Suprapubic skin (tissue), 4 donors: Measurements from ENCODE around the gene FBLN1. TPM values are rescaled to one million over a fixed set of nuclear protein-coding genes. Genes with fewer than 3 reads are reported as not detected.

Source experiments
- DNase-seq, 2 donors: peaks; one replicate each; pipeline ENCODE4 v3.0.0-alpha.2; 2019; ENCODE audit warnings: low spot score in 2 of 2
- H3K27ac ChIP-seq: fragments of 200-600 bp; sonication (generic); one replicate; pipeline ENCODE4 v1.5.1; 2019
- H3K27me3 ChIP-seq: fragments of 200-600 bp; sonication (generic); one replicate; pipeline ENCODE4 v1.5.1; 2019
- H3K36me3 ChIP-seq: fragments of 200-600 bp; sonication (generic); one replicate; pipeline ENCODE4 v1.5.1; 2019
- H3K4me1 ChIP-seq: fragments of 200-600 bp; sonication (generic); one replicate; pipeline ENCODE4 v1.5.1; 2019
- H3K4me3 ChIP-seq: fragments of 200-600 bp; sonication (generic); one replicate; pipeline ENCODE4 v1.5.1; 2019; ENCODE audit warnings: mild to moderate bottlenecking
- H3K9me3 ChIP-seq: fragments of 200-600 bp; sonication (generic); one replicate; pipeline ENCODE4 v1.5.1; 2019
- CTCF ChIP-seq, 2 donors: fragments of 200-600 bp in 1 of 2; fragments of 450-650 bp in 1 of 2; sonication (generic) in 1 of 2; IDR thresholded peaks; one replicate each; pipeline ENCODE4 v1.5.1; 2016 to 2019; ENCODE audit warnings: antibody characterized with exemption in 2 of 2, mild to moderate bottlenecking in 1 of 2, moderate library complexity in 1 of 2
- EP300 ChIP-seq: sonication (generic); formaldehyde crosslinking; IDR thresholded peaks from one replicate; pipeline ENCODE4 v1.6.1; 2017; ENCODE audit warnings: antibody characterized with exemption
- POLR2A ChIP-seq, 2 donors: fragments of 450-650 bp; IDR thresholded peaks; one replicate each; pipeline ENCODE4 v1.6.1; 2017; ENCODE audit warnings: antibody characterized with exemption in 2 of 2, mild to moderate bottlenecking in 2 of 2, moderate library complexity in 2 of 2
- POLR2AphosphoS5 ChIP-seq, 3 donors: sonication (generic); formaldehyde crosslinking; IDR thresholded peaks; one replicate each; pipeline ENCODE4 v1.6.1; 2017; ENCODE audit warnings: antibody characterized with exemption in 3 of 3
- WGBS: methylation state at CpG from one replicate; pipeline ENCODE4 v1.1.5; 2018; 5-methylcytosine and 5-hydroxymethylcytosine counted together
- total RNA-seq, 4 donors: library from RNA; depleted of rRNA; stranded (reverse); fragments of >200 nt; gene quantifications; one replicate each; pipeline ENCODE4 v1.1.0, GENCODE V29; 2016

The FBLN1 gene
- total RNA-seq, 4 donors from 2014 or later: 111 to 174 (median 139) TPM

GRCh38 chr22:45548991-45549761 is 46.5 kb downstream of the FBLN1 start:
- H3K27ac ChIP-seq: peak overlapping the region; percentile 91
- no peaks in the 10 kb centered on the region for H3K27me3 ChIP-seq
- WGBS: 35% methylated on average over 17 of the region's 17 CpGs
- DNase-seq: peak in 1 of 2 donors; percentile 88
- peaks cover 18% of the 10 kb centered on the region for H3K36me3 ChIP-seq
- no peaks in the 10 kb centered on the region for H3K9me3 ChIP-seq
- no peak overlapping the region for H3K4me3 ChIP-seq
- peak in 1 of 2 donors; percentile 35 for TF ChIP-seq CTCF (IDR thresholded peaks at IDR 0.05)
- peak in 1 of 3 donors; percentile 48 for TF ChIP-seq POLR2AphosphoS5 (IDR thresholded peaks at IDR 0.05)
- TF ChIP-seq EP300: no peak
- TF ChIP-seq POLR2A (IDR thresholded peaks at IDR 0.05): no peak
- peaks cover 61% of the 10 kb centered on the region for H3K4me1 ChIP-seq

DNA sequence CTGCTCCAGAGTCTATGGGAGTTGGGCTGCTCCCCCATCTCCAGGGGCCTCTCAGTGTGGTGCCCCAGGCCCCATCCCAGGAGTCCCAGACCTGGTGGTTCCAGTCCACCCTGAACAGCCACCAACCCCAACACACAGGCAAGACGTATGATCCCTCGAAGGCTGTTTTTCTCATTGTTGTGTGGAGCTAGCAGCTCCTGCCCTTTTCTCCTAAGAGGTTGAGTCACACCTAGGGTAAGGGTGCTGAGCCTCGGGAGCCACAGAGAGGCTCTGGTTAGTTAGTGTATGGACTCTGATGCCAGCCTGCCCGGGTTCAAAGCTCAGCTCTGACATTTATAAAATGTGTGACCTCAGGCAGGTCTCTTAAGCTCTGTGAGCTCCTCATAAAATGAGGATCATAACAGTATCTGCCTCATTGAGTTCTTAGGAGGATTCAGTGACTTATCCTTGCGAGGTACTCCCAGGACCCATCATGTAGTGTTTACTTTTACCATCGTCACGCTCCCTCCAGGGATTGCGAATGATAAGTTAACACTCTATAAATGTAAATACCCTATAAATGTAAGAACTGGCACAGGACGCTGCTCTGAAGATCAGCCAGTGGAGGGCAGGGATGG is 47.2 kb downstream of the FBLN1 start:
- H3K36me3 ChIP-seq: peaks cover 18% of the 10 kb centered on the region
- no peak overlapping the region for H3K4me3 ChIP-seq
- no peaks in the 10 kb centered on the region for H3K27me3 ChIP-seq
- no peak for TF ChIP-seq POLR2A (IDR thresholded peaks at IDR 0.05)
- TF ChIP-seq CTCF (IDR thresholded peaks at IDR 0.05): no peak
- TF ChIP-seq EP300: no peak
- no peak for TF ChIP-seq POLR2AphosphoS5 (IDR thresholded peaks at IDR 0.05)
- WGBS: 77% methylated on average over 7 of the region's 9 CpGs
- DNase-seq: no peak
- peak overlapping the region; percentile 91 for H3K27ac ChIP-seq
- H3K4me1 ChIP-seq: peaks cover 65% of the 10 kb centered on the region
- H3K9me3 ChIP-seq: no peaks in the 10 kb centered on the region

DNA sequence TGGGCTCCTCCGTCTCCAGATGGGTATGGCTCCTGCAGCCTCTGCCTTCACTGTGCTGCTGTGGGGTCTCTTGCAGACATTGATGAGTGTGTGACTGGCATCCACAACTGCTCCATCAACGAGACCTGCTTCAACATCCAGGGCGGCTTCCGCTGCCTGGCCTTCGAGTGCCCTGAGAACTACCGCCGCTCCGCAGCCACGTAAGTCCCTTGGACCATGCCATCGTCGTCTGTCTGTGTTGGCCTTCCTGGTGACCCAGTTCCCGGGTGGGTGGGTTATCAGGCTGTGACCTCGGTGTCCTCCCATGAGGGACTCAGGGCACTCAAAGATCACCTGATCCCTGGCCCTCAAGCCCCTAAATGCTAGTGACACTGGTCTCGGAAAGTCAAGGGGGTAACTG is 47.7 kb downstream of the FBLN1 start:
- Histone ChIP-seq H3K4me1 (peaks cover 65% of the 10 kb centered on the region), H3K27ac (peak overlapping the region; percentile 91), H3K4me3 (no peak overlapping the region), H3K27me3 (no peaks in the 10 kb centered on the region), H3K9me3 (no peaks in the 10 kb centered on the region), H3K36me3 (peaks cover 18% of the 10 kb centered on the region)
- no peak for TF ChIP-seq EP300
- TF ChIP-seq POLR2A (IDR thresholded peaks at IDR 0.05): no peak
- TF ChIP-seq CTCF (IDR thresholded peaks at IDR 0.05): no peak
- TF ChIP-seq POLR2AphosphoS5 (IDR thresholded peaks at IDR 0.05): no peak
- no peak for DNase-seq
- WGBS: 94% methylated on average over 14 of the region's 14 CpGs

GRCh38 chr22:45550891-45551290 is 48.2 kb downstream of the FBLN1 start:
- Histone ChIP-seq H3K27me3 (no peaks in the 10 kb centered on the region), H3K4me3 (no peak overlapping the region), H3K9me3 (no peaks in the 10 kb centered on the region), H3K4me1 (peaks cover 65% of the 10 kb centered on the region), H3K36me3 (peaks cover 18% of the 10 kb centered on the region), H3K27ac (peak overlapping the region; percentile 91)
- WGBS: 90% methylated on average over 10 of the region's 11 CpGs
- no peak for DNase-seq
- TF ChIP-seq POLR2A (IDR thresholded peaks at IDR 0.05): no peak
- TF ChIP-seq POLR2AphosphoS5 (IDR thresholded peaks at IDR 0.05): no peak
- TF ChIP-seq EP300: no peak
- no peak for TF ChIP-seq CTCF (IDR thresholded peaks at IDR 0.05)

- no peak for DNase-seq
- H3K4me1 ChIP-seq: peaks cover 65% of the 10 kb centered on the region
- WGBS: 39% methylated on average over 12 of the region's 18 CpGs
- no peaks in the 10 kb centered on the region for H3K27me3 ChIP-seq
- TF ChIP-seq EP300 (no peak), POLR2AphosphoS5 (IDR thresholded peaks at IDR 0.05) (peak in 2 of 3 donors; percentile 40 to 46), POLR2A (IDR thresholded peaks at IDR 0.05) (no peak), CTCF (IDR thresholded peaks at IDR 0.05) (no peak)
- peak overlapping the region; percentile 91 for H3K27ac ChIP-seq
- peaks cover 20% of the 10 kb centered on the region for H3K36me3 ChIP-seq
- no peak overlapping the region for H3K4me3 ChIP-seq
- no peaks in the 10 kb centered on the region for H3K9me3 ChIP-seq
Observed at GRCh38 chr22:45551310-45552016, 48.8 kb downstream of the FBLN1 start.
